SJCRH30 (cell line): ENCODE results near the gene HOXB6. TPM values are rescaled to one million over a fixed set of nuclear protein-coding genes. Genes with fewer than 3 reads are reported as not detected.

ENCODE experiments used
- DNase-seq, 2 experiments: peaks; one replicate each; pipeline ENCODE4 v3.0.0-alpha.2; 2015 to 2020
- H3K27ac ChIP-seq: fragments of 250-450 bp; sonication (Bioruptor Pico); 2 replicates; pipeline ENCODE4 v1.5.1; 2020; ENCODE audit warnings: mild to moderate bottlenecking, moderate library complexity
- H3K27me3 ChIP-seq: fragments of 250-450 bp; sonication (Bioruptor Pico); 2 replicates; pipeline ENCODE4 v1.5.1; 2020; ENCODE audit warnings: mild to moderate bottlenecking, moderate library complexity
- H3K36me3 ChIP-seq: fragments of 250-450 bp; sonication (Bioruptor Pico); 2 replicates; pipeline ENCODE4 v1.5.1; 2020; ENCODE audit warnings: mild to moderate bottlenecking, moderate library complexity
- H3K4me1 ChIP-seq: fragments of 250-450 bp; sonication (Bioruptor Pico); 2 replicates; pipeline ENCODE4 v1.5.1; 2020; ENCODE audit warnings: mild to moderate bottlenecking, moderate library complexity
- H3K4me3 ChIP-seq: fragments of 250-450 bp; sonication (Bioruptor Pico); 2 replicates; pipeline ENCODE4 v1.5.1; 2020; ENCODE audit warnings: mild to moderate bottlenecking, moderate library complexity
- H3K9me3 ChIP-seq: fragments of 250-450 bp; sonication (Bioruptor Pico); replicated peaks from 2 replicates; pipeline ENCODE4 v1.5.1; 2020; ENCODE audit warnings: mild to moderate bottlenecking, moderate library complexity
- total RNA-seq: library from RNA; depleted of rRNA; stranded (reverse); fragments of >200 nt; shearing (Covaris generic); gene quantifications from 2 replicates; pipeline ENCODE4 v1.2.3, GENCODE V29; 2014

The HOXB6 gene
- total RNA-seq, 1 experiment from 2014 or later: 7.5 TPM

GRCh38 chr17:48579471-48579759 lies 25.4 kb downstream of the HOXB6 start:
- Histone ChIP-seq H3K27ac (no peak overlapping the region), H3K27me3 (no peaks in the 10 kb centered on the region), H3K36me3 (no peaks in the 10 kb centered on the region), H3K9me3 (no peaks in the 10 kb centered on the region), H3K4me1 (0 out of 2 replicates have a peak, but pooled peaks cover 4% of the 10 kb centered on the region), H3K4me3 (no peak overlapping the region)
- no peak for DNase-seq

GRCh38 chr17:48578616-48579470 lies 25.9 kb downstream of the HOXB6 start:
- Histone ChIP-seq H3K4me1 (0 out of 2 replicates have a peak, but pooled peaks cover 4% of the 10 kb centered on the region), H3K27ac (no peak overlapping the region; the same call in 1 of the 2 replicates), H3K27me3 (no peaks in the 10 kb centered on the region), H3K4me3 (peak overlapping the region; percentile 94), H3K36me3 (no peaks in the 10 kb centered on the region), H3K9me3 (no peaks in the 10 kb centered on the region)
- no peak for DNase-seq

GRCh38 chr17:48577946-48578615 lies 26.7 kb downstream of the HOXB6 start, which contains the start of gene HOXB4:
HOXB4 (minus strand) TSS chr17:48578350; CDS start chr17:48578319, 31 bp downstream.
- 0 out of 2 replicates have a peak, but pooled peaks cover 4% of the 10 kb centered on the region for H3K4me1 ChIP-seq
- peak within 1 kb of the TSS; percentile 94 for H3K4me3 ChIP-seq
- DNase-seq: peak; percentile 80 to 82
- no peaks in the 10 kb centered on the region for H3K36me3 ChIP-seq
- H3K27ac ChIP-seq: peak within 1 kb of the TSS; percentile 42; the same call in 1 of the 2 replicates
- no peaks in the 10 kb centered on the region for H3K9me3 ChIP-seq
- H3K27me3 ChIP-seq: no peaks in the 10 kb centered on the region

- Histone ChIP-seq H3K4me1 (0 out of 2 replicates have a peak, but pooled peaks cover 4% of the 10 kb centered on the region), H3K27ac (peak overlapping the region; percentile 33; the same call in 1 of the 2 replicates), H3K36me3 (no peaks in the 10 kb centered on the region), H3K4me3 (peak overlapping the region; percentile 94), H3K9me3 (no peaks in the 10 kb centered on the region), H3K27me3 (no peaks in the 10 kb centered on the region)
- DNase-seq: peak; percentile 34 to 45
Observed at GRCh38 chr17:48577330-48577945, 27.3 kb downstream of the HOXB6 start.

GRCh38 chr17:48576479-48577309 lies 28.1 kb downstream of the HOXB6 start:
- no peak overlapping the region for H3K27ac ChIP-seq
- H3K9me3 ChIP-seq: no peaks in the 10 kb centered on the region
- no peak for DNase-seq
- peak overlapping the region; percentile 94 for H3K4me3 ChIP-seq
- H3K4me1 ChIP-seq: 0 out of 2 replicates have a peak, but pooled peaks cover 4% of the 10 kb centered on the region
- no peaks in the 10 kb centered on the region for H3K27me3 ChIP-seq
- H3K36me3 ChIP-seq: no peaks in the 10 kb centered on the region

DNA sequence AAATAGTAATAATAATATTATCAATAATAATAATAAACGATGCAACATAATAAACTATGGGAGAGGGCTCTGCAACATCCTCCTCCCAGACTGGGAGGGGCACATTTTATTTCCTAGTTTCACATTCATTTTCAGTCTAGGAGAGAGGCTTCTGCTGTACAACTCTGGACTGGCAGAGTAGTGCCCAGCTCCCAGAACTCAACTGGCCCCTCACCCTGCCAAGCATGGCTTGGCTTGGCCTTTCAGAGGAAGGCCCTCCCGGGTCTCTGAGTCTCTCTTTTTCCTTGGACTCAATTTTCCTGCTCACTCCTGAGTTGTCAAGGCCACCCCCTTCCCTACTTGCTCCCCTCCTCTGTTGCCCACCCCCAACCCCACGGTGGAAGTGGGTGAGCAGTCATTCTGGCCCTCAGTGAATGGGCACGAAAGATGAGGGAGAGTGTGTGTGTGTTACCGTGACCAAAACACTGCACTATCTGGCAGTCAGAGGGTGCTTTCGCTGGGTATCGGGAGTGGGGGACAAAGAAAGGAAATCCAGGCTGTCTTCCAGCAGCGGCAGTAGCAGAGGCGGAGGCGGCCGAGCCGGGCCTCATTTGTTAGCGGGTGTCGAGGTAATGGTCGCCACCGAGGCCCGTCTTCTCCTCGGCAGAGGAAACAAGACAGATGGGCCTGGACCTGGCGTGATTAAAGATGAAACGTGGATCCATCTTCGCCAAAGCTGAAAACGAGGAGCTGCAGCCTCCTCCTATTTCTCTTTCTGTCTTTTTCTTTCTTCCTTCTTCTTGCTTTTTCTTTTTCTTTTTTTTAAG lies 28.9 kb downstream of the HOXB6 start:
- H3K9me3 ChIP-seq: no peaks in the 10 kb centered on the region
- H3K27ac ChIP-seq: no peak overlapping the region
- no peaks in the 10 kb centered on the region for H3K36me3 ChIP-seq
- no peaks in the 10 kb centered on the region for H3K27me3 ChIP-seq
- no peak overlapping the region for H3K4me3 ChIP-seq
- DNase-seq: no peak
- 0 out of 2 replicates have a peak, but pooled peaks cover 4% of the 10 kb centered on the region for H3K4me1 ChIP-seq

GRCh38 chr17:48575066-48575582 lies 29.7 kb downstream of the HOXB6 start:
- Histone ChIP-seq H3K27ac (no peak overlapping the region), H3K27me3 (no peaks in the 10 kb centered on the region), H3K4me1 (0 out of 2 replicates have a peak, but pooled peaks cover 4% of the 10 kb centered on the region), H3K9me3 (no peaks in the 10 kb centered on the region), H3K36me3 (no peaks in the 10 kb centered on the region), H3K4me3 (no peak overlapping the region)
- DNase-seq: no peak

GRCh38 chr17:48574505-48575065 lies 30.2 kb downstream of the HOXB6 start:
- DNase-seq: no peak
- Histone ChIP-seq H3K27ac (no peak overlapping the region), H3K9me3 (no peaks in the 10 kb centered on the region), H3K4me1 (0 out of 2 replicates have a peak, but pooled peaks cover 4% of the 10 kb centered on the region), H3K36me3 (no peaks in the 10 kb centered on the region), H3K27me3 (no peaks in the 10 kb centered on the region), H3K4me3 (no peak overlapping the region)

DNA sequence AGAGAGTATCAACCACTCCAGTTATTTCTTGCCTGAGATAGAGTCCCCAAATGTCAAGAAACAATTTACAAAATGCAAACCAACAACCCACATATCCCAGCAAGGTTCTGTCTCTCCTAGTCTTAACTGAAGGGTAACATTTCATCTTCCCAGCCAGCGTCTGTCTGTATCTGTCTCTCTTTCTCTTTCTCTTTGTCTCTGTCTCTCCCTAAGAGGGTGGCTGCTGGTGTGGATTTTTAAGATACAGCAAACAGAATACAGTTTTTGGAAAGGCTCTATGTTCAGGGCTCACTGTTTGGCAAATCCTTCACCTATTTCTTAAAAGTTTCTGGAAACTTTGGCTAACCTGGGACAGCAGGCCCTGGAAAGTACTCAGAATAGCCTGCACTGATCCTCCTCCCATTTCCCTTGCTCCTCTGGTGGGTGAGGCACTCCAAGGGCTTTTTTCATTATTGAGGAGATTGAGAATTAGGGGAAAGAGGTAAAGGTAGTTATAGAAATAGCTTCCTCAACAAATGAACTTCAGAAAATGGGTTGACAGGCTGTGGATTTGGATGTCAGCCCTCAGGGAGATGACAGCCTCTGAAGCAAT lies 32.9 kb downstream of the HOXB6 start:
- no peaks in the 10 kb centered on the region for H3K9me3 ChIP-seq
- H3K36me3 ChIP-seq: no peaks in the 10 kb centered on the region
- H3K4me3 ChIP-seq: no peak overlapping the region
- 0 out of 2 replicates have a peak, but pooled peaks cover 6% of the 10 kb centered on the region for H3K4me1 ChIP-seq
- no peak overlapping the region for H3K27ac ChIP-seq
- no peaks in the 10 kb centered on the region for H3K27me3 ChIP-seq
- DNase-seq: no peak

DNA sequence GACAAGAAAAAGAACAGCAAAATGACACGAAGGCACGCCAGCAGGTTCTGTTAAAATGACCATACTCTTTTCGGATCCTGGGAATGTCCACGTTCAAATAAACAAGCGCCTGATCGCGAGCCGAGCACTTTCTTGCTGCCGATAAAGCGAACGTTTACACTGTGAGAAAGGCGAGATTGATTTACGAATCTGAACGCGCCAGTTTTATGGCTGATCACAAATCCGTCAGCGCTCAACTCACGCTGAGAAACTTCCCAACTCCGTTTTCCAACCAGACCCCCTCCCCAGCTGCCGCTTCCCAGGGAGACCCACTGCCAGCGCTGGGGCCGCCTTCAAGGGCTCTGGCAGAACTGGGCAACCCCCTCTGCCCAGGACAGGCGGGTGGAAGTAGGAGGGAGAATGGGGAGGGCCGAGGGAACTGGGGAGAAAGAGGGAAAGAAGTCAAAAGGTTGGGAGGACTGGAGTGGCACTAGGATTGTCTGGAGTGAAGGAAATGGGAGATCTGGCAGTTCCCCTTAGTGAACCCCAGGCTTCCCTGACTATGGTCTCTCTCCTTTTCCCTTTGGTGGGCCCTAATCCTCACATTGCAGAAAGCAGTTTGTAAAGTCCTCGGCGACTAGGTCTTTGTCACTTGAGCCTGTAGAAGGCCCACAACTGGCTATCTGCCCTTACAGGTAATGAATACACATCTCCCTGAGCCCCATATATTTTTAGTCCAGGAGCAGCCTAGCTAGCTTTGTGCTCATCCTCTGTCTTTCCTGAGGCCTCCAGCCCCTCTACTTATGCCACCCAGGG lies 33.6 kb downstream of the HOXB6 start:
- Histone ChIP-seq H3K27ac (no peak overlapping the region), H3K4me1 (0 out of 2 replicates have a peak, but pooled peaks cover 4% of the 10 kb centered on the region), H3K9me3 (no peaks in the 10 kb centered on the region), H3K27me3 (no peaks in the 10 kb centered on the region), H3K4me3 (no peak overlapping the region), H3K36me3 (no peaks in the 10 kb centered on the region)
- DNase-seq: no peak

DNA sequence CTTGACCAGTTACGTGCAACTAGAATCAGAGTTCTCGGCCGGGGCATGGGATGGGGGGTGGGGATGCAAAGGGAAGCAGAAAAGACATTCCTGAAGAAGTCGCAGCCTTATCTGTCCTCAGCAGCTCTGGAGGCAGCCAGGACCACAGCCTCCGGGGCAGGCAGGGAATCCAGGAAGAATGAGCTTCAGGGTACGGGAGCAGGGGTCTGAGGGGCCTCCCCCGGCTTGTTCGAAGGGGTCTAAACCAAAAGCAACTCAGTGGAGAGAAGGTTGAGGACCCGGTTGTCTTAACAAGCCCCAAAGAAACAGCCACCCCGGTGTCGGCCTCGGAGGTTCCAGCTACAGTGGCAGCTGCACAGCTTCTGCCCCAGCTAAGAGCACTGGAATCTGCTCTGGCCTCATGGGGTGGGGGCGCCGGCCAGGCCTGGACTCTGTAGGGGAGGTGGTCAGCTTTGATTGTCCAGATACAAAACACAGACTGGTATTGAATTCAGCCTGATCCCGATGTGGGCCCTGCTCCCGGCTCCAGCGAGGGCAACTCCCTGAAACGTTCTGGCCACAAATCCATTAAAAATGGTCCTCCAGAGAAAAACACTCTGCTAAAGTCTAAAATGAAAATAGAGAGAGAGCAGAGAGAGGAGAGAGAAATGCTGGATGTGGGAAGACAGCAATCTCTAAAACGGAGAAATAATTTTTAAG lies 34.3 kb downstream of the HOXB6 start:
- Histone ChIP-seq H3K9me3 (no peaks in the 10 kb centered on the region), H3K4me3 (no peak overlapping the region), H3K36me3 (no peaks in the 10 kb centered on the region), H3K27ac (no peak overlapping the region), H3K4me1 (0 out of 2 replicates have a peak, but pooled peaks cover 4% of the 10 kb centered on the region), H3K27me3 (no peaks in the 10 kb centered on the region)
- DNase-seq: no peak
